Heart right ventricle (tissue), 16 donors: ENCODE measurements around the gene FHOD3. TPM values are rescaled to one million over a fixed set of nuclear protein-coding genes. Genes with fewer than 3 reads are reported as not detected.

ENCODE experiments used
- ATAC-seq, 8 donors: fragments of 200-7000 bp; cut with Tn5 transposase; one replicate each; pipeline ENCODE4 v1.9.1; 2020; ENCODE audit warnings: mild to moderate bottlenecking in 8 of 8, moderate library complexity in 8 of 8, moderate number of reproducible peaks in 1 of 8
- DNase-seq, 2 donors: peaks; one replicate each; pipeline ENCODE4 v3.0.0-alpha.2; 2020
- H3K27ac ChIP-seq, 10 donors: fragments of 200-600 bp; sonication (generic) in 2 of 10; one replicate each; pipeline versions ENCODE4 v1.5.0 to v1.8.0; 2020 to 2022; ENCODE audit warnings: mild to moderate bottlenecking in 3 of 10
- H3K27me3 ChIP-seq, 7 donors: fragments of 200-600 bp; one replicate each; pipeline ENCODE4 v1.8.0; 2021 to 2022; ENCODE audit warnings: mild to moderate bottlenecking in 2 of 7
- H3K36me3 ChIP-seq, 9 donors: fragments of 200-600 bp; sonication (generic) in 1 of 9; one replicate each; pipeline versions ENCODE4 v1.5.0 to v1.8.0; 2020 to 2022; ENCODE audit warnings: mild to moderate bottlenecking in 2 of 9
- H3K4me1 ChIP-seq, 9 donors: fragments of 200-600 bp; sonication (generic) in 1 of 9; one replicate each; pipeline versions ENCODE4 v1.5.0 to v1.8.0; 2020 to 2022; ENCODE audit warnings: mild to moderate bottlenecking in 4 of 9
- H3K4me3 ChIP-seq, 10 donors: fragments of 200-600 bp; sonication (generic) in 2 of 10; one replicate each; pipeline versions ENCODE4 v1.5.0 to v1.8.0; 2020 to 2022; ENCODE audit warnings: mild to moderate bottlenecking in 7 of 10, moderate library complexity in 2 of 10
- H3K9me3 ChIP-seq, 11 donors: fragments of 200-600 bp in 10 of 11; sonication (generic) in 2 of 11; one replicate each; pipeline versions ENCODE4 v1.5.0 to v1.8.0; 2013 to 2022; ENCODE audit warnings: mild to moderate bottlenecking in 2 of 11, control low read depth in 1 of 11, moderate library complexity in 1 of 11
- WGBS, 2 donors: extraction: QIAGEN DNeasy Blood & Tissue Kit; methylation state at CpG; one replicate each; pipeline ENCODE4 v1.1.7; 2013; ENCODE audit warnings: inconsistent platforms in 1 of 2; 5-methylcytosine and 5-hydroxymethylcytosine counted together
- intact Hi-C, 10 donors: fragments of 100-400 bp; cut with DNase I; formaldehyde crosslinking; loops; one replicate each; pipeline versions ENCODE4 v1.11.1 to v1.14.2; 2022
- polyA plus RNA-seq, 2 donors: library from polyadenylated mRNA; stranded (reverse); fragments of 200-250 nt; gene quantifications; one replicate each; pipeline ENCODE4 v1.2.3, GENCODE V29; 2013
- total RNA-seq, 10 donors: library from RNA; stranded (reverse); fragmentation: NEBNext Ultra II Directional in 3 of 10; extraction: Animal tissue kit (Norgen Biotek cat#: 25700) in 3 of 10; gene quantifications; one replicate each; pipeline versions ENCODE4 v1.2.1 to v1.2.4, GENCODE V29; 2021 to 2023
- TF ChIP-seq, protein P1 (sequence below), 9 donors: fragments of 200-600 bp; sonication (generic) in 2 of 9; IDR thresholded peaks; one replicate each; pipeline versions ENCODE4 v1.5.0 to v1.8.0; 2021 to 2022; ENCODE audit warnings: antibody characterized with exemption in 9 of 9, mild to moderate bottlenecking in 5 of 9, moderate library complexity in 1 of 9
- donor health status: Arrhythmogenic right ventricular cardiomyopathy.
- donor health status: ischemic (EF 13 %, LVEDD 7.1; RV severe dilation, severe dysfunction).
- donor health status: healthy with polysubstance abuse.
- donor health status: DM: no; HTN: yes; CAD: no.
- donor health status: DM: no; HTN: no; CAD: no.
- donor health status: ischemic (EF 25% LVEDD 6.9; RV normal size, moderate dysfunction).
- donor health status: ischemic (EF 25% LVEDD 5.7; RV mildly dilated, moderate dysfunction).
- donor health status: healthy.
- donor health status: DM: yes; HTN: yes; CAD: no.
- donor health status: Ischemic cardiomyopathy.
- donor health status: ischemic (EF 35%, LVEDD 5.7; RV mildly dilated, moderate dysfunction).
- donor health status: nonischemic (EF 11% LVEDD 7.7; RV severe dilation, severe dysfunction).
- donor health status: DM: yes; HTN: yes; CAD: no.
- donor health status: PGD.
- donor health status: ischemic (EF 29% LVEDD 5.4; RV normal size, mild dysfunction).
- donor health status: nonischemic (EF 23%, LVEDD 6.1; RV moderate dilation, normal function).

The FHOD3 gene
- total and polyA plus RNA-seq, 12 donors, result 81.8 to 484 (median 356) TPM

DNA sequence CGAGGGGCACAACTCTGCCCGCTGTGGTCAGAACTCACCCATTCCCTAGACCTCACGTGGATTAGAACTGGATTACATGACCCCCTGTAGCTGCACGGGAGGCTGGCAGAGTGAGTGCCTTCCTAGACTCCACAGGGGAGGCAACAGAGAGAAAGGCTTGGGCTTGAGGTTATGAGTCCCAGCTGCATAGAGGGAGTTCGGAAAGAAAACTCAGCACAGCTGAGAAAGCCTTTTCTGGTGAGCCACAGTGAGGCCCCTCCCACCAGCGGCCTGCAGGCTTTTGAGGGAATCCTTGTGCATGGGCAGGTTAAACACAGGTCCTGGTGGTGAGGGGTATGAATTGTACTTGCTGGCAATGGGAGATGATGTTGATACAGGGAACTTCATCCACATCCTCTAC is 217.3 kb downstream of the FHOD3 start:
- DNase-seq (no peak), ATAC-seq (no peak)
- 79 to 82% methylated on average over 6 of the region's 6 CpGs for WGBS, 2 donors
- Histone ChIP-seq H3K27me3 (no peaks in the 10 kb centered on the region), H3K27ac (no peak overlapping the region), H3K4me3 (no peak overlapping the region), H3K4me1 (peaks cover 6 to 67% (median 32%) of the 10 kb centered on the region in 9 donors), H3K36me3 (no peaks in the 10 kb centered on the region), H3K9me3 (no peaks in the 10 kb centered on the region)
- intact Hi-C loops, result no loop called here
- TF ChIP-seq, protein P1, sequence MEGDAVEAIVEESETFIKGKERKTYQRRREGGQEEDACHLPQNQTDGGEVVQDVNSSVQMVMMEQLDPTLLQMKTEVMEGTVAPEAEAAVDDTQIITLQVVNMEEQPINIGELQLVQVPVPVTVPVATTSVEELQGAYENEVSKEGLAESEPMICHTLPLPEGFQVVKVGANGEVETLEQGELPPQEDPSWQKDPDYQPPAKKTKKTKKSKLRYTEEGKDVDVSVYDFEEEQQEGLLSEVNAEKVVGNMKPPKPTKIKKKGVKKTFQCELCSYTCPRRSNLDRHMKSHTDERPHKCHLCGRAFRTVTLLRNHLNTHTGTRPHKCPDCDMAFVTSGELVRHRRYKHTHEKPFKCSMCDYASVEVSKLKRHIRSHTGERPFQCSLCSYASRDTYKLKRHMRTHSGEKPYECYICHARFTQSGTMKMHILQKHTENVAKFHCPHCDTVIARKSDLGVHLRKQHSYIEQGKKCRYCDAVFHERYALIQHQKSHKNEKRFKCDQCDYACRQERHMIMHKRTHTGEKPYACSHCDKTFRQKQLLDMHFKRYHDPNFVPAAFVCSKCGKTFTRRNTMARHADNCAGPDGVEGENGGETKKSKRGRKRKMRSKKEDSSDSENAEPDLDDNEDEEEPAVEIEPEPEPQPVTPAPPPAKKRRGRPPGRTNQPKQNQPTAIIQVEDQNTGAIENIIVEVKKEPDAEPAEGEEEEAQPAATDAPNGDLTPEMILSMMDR (IDR thresholded peaks at IDR 0.05), result no peak

DNA sequence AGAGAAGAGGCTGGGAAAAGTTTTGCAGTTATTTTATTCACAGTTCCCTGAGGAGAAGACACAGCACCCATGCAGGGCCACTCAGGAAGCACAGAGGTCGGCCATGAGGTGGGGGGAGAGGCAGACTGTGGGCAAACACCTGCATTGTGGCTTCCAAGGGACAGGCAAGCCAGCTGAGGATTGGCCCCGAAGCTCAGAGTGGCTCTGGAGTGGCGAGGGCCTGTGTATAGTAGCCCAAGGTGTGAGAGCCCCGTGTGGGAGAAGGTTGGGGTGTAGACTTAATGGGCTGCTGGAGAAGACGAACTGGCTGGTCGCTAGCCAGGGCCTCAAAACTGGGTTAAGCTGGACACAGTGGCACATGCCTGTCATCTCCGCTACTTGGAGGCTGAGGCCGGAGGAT is 218.7 kb downstream of the FHOD3 start:
- Histone ChIP-seq H3K4me1 (peaks cover 6 to 63% (median 28%) of the 10 kb centered on the region in 9 donors), H3K27ac (no peak overlapping the region), H3K27me3 (no peaks in the 10 kb centered on the region), H3K4me3 (no peak overlapping the region), H3K36me3 (no peaks in the 10 kb centered on the region), H3K9me3 (no peaks in the 10 kb centered on the region)
- TF ChIP-seq, protein P1 (IDR thresholded peaks at IDR 0.05), result no peak
- DNase-seq (no peak), ATAC-seq (no peak)
- intact Hi-C loops, result no loop called here
- 77 to 81% methylated on average over 8 of the region's 8 CpGs for WGBS, 2 donors

DNA sequence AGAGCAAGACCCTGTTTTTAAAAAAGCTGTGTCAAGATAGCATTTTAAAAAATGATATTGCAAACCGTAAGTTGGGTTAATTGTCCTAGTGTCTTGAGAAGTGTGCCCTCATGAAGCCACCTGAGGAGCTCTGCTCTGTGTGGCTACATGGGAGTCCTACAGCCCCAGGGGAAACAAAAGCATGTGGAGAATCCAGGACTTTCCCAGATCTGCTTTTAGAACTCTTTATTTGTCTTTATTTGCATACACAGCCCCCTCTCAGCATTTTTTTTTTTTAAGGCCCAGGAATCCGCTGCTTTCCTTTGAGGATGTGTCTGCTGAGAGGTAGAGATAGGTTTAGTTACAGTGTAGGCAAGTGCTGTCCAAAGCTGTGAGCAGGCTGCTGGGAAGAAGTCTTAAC is 219.2 kb downstream of the FHOD3 start:
- H3K36me3 ChIP-seq, result no peaks in the 10 kb centered on the region
- DNase-seq (no peak), ATAC-seq (no peak)
- WGBS, 2 donors, result 78 to 87% methylated on average over 2 of the region's 2 CpGs
- H3K4me1 ChIP-seq, result peaks cover 5 to 61% (median 27%) of the 10 kb centered on the region in 9 donors
- intact Hi-C loops, result no loop called here
- H3K27me3 ChIP-seq, result no peaks in the 10 kb centered on the region
- TF ChIP-seq, protein P1 (IDR thresholded peaks at IDR 0.05), result no peak
- H3K27ac ChIP-seq, result no peak overlapping the region
- no peaks in the 10 kb centered on the region for H3K9me3 ChIP-seq
- no peak overlapping the region for H3K4me3 ChIP-seq

DNA sequence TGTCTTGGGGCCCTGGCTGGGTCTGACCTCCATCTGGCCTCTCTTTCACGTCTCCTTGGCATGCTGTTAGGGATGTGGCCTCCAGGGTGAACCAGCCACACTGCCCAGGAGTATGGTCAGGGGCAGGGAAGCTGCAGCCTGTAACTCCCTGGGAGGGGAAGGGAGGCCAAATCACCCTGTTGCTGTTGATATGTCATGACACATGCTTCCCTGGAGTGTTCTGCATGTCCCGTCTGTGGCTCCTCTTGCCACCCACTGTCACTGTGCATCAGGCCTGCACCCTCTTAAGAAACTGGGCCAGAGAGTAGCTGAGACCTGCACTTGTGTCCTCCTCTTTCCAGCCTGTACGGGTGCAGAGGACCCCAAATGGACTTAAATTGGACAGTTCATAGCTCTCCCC is 221.3 kb downstream of the FHOD3 start:
- no peaks in the 10 kb centered on the region for H3K27me3 ChIP-seq
- no peak overlapping the region for H3K4me3 ChIP-seq
- TF ChIP-seq, protein P1 (IDR thresholded peaks at IDR 0.05), result no peak
- DNase-seq (no peak), ATAC-seq (peak; percentile 27 to 83 (median 64))
- peaks cover 4 to 52% (median 22%) of the 10 kb centered on the region in 9 donors for H3K4me1 ChIP-seq
- H3K36me3 ChIP-seq, result no peaks in the 10 kb centered on the region
- H3K9me3 ChIP-seq, result no peaks in the 10 kb centered on the region
- H3K27ac ChIP-seq, result peak overlapping the region in 7 of 10 donors; percentile 3 to 63 (median 49)
- WGBS, 2 donors, result 17 to 36% methylated on average over 3 of the region's 3 CpGs
- intact Hi-C loops, result no loop called here
